ENCODE measurements around the gene DMD.

GRCh38 chrX:32397562-32398216 lies 813.7 kb downstream of the DMD start:
- TF ChIP-seq, protein P1, sequence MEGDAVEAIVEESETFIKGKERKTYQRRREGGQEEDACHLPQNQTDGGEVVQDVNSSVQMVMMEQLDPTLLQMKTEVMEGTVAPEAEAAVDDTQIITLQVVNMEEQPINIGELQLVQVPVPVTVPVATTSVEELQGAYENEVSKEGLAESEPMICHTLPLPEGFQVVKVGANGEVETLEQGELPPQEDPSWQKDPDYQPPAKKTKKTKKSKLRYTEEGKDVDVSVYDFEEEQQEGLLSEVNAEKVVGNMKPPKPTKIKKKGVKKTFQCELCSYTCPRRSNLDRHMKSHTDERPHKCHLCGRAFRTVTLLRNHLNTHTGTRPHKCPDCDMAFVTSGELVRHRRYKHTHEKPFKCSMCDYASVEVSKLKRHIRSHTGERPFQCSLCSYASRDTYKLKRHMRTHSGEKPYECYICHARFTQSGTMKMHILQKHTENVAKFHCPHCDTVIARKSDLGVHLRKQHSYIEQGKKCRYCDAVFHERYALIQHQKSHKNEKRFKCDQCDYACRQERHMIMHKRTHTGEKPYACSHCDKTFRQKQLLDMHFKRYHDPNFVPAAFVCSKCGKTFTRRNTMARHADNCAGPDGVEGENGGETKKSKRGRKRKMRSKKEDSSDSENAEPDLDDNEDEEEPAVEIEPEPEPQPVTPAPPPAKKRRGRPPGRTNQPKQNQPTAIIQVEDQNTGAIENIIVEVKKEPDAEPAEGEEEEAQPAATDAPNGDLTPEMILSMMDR (IDR thresholded peaks at IDR 0.05; ENCODE audit: low read depth, low read length), result no peak
- TF ChIP-seq EZH2phosphoT487 (IDR thresholded peaks at IDR 0.05; ENCODE audit: low read depth), result no peak

Data from OCI-LY3 (cell line).